Activated naive CD4-positive, alpha-beta T cell (primary cell): ENCODE results near the gene CA10.

ENCODE experiments used
- DNase-seq, 4 experiments: peaks; one replicate each; lab custom pipeline; 2025; lab: John Stamatoyannopoulos, UW

Gene CA10

GRCh38 chr17:51721730-51722129 lies 436.8 kb downstream of the CA10 start:
- DNase-seq, result no peak

- DNase-seq, result no peak
These were observed 438.1 kb downstream of the CA10 start for GRCh38 chr17:51720439-51720838.

- no peak for DNase-seq
These were observed 439.5 kb downstream of the CA10 start for GRCh38 chr17:51718983-51719382.

- DNase-seq, result no peak
These were observed 446.9 kb downstream of the CA10 start for GRCh38 chr17:51711581-51711980.

- no peak for DNase-seq
These were observed 447.9 kb downstream of the CA10 start for GRCh38 chr17:51710634-51710979.

- DNase-seq, result no peak
These were observed 448.6 kb downstream of the CA10 start for GRCh38 chr17:51709694-51710633.

GRCh38 chr17:51707216-51707615 lies 451.3 kb downstream of the CA10 start:
- no peak for DNase-seq

- DNase-seq, result no peak
These were observed 452.4 kb downstream of the CA10 start for GRCh38 chr17:51706093-51706492.

- no peak for DNase-seq
These were observed 454.9 kb downstream of the CA10 start for GRCh38 chr17:51703361-51704341.

- no peak for DNase-seq
These were observed 455.6 kb downstream of the CA10 start for GRCh38 chr17:51702963-51703360.

GRCh38 chr17:51701501-51701900 lies 457.0 kb downstream of the CA10 start:
- no peak for DNase-seq

GRCh38 chr17:51700011-51700760 lies 458.3 kb downstream of the CA10 start:
- DNase-seq, result no peak

- no peak for DNase-seq
These were observed 459.2 kb downstream of the CA10 start for GRCh38 chr17:51699303-51699702.

GRCh38 chr17:51692917-51693316 lies 465.6 kb downstream of the CA10 start:
- DNase-seq, result no peak

GRCh38 chr17:51687887-51688286 lies 470.6 kb downstream of the CA10 start:
- DNase-seq, result no peak

GRCh38 chr17:51685287-51685909 lies 473.1 kb downstream of the CA10 start:
- no peak for DNase-seq

GRCh38 chr17:51684214-51684613 lies 474.3 kb downstream of the CA10 start:
- DNase-seq, result no peak

- DNase-seq, result no peak
These were observed 475.2 kb downstream of the CA10 start for GRCh38 chr17:51683291-51683690.

- DNase-seq, result no peak
These were observed 476.4 kb downstream of the CA10 start for GRCh38 chr17:51682115-51682514.

- DNase-seq, result no peak
These were observed 480.6 kb downstream of the CA10 start for GRCh38 chr17:51677875-51678274.

- no peak for DNase-seq
These were observed 481.6 kb downstream of the CA10 start for GRCh38 chr17:51676691-51677487.
